Stimulated activated CD8-positive, alpha-beta memory T cell treated with anti-CD3 and anti-CD28 coated beads, Interleukin-4, amount 100 ng/mL, for 1 hour (primary cell): Measurements from ENCODE around the gene NPHP1.
"Not testable (repeated sequence)": the region's sequence is repeated elsewhere in the genome, so short reads cannot be mapped to it uniquely, and the experiment has no call there.

Experiments used
- DNase-seq, 2 donors: peaks; one replicate each; pipeline ENCODE4 v3.0.0-alpha.2; 2020; ENCODE audit warnings: low read depth in 2 of 2, low spot score in 1 of 2

NPHP1 gene

DNA sequence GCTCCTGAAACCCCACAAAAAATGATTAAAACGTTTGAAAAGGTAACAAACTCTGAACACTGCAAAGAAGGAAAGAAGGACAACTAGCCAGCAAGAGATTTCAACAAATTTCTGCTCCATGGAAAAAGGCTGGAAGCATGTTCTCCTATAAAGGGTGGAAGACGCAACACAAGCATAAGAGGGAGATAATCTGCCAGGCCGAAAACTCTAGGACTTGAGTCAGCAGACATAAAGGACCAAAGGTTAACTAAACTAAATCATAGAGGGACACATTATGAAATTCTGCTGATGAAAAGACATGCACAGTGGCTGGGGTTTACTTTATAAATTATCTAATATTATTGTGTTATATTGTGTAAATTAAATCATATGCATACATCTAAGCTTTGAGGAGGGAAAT is 6.8 kb downstream of the NPHP1 start:
- no peak for DNase-seq

DNA sequence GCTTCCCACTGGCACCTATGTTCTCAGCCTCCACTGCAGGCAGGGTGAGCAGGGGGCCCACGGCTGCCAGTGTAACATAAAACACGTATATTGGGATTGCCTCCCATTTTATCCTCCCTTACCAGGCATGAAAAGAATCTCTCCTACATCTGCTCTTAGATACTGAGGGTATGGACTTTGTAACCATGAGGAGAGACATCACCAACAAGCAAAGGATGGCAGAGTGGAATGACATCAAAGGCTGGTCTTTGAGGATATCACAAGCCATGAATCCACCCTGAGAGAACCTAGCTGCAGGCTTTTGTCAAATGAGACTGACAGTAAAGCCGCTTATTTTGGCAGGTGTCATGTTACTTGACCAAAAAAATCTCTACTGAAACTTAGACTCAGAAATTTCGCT is 7.4 kb downstream of the NPHP1 start:
- no peak for DNase-seq

DNA sequence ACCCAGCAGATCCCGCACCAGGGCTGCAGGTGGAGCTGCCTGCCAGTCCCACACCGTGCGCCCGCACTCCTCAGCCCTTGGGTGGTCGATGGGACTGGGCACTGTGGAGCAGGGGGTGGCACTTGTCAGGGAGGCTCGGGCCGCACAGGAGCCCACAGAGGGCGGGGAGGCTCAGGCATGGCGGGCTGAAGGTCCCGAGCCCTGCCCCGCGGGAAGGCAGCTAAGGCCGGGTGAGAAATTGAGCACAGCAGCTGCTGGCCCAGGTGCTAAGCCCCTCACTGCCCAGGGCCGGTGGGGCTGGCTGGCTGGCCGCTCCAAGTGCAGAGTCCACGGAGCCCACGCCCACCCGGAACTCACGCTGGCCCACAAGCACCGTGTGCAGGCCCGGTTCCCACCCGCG is 14.6 kb downstream of the NPHP1 start:
- DNase-seq: not testable (repeated sequence)

- DNase-seq: no peak
Observed at GRCh38 chr2:110182449-110182848, 22.4 kb downstream of the NPHP1 start.

GRCh38 chr2:110180036-110180435 is 24.8 kb downstream of the NPHP1 start:
- DNase-seq: no peak

- no peak for DNase-seq
Observed at GRCh38 chr2:110173523-110173922, 31.3 kb downstream of the NPHP1 start.

DNA sequence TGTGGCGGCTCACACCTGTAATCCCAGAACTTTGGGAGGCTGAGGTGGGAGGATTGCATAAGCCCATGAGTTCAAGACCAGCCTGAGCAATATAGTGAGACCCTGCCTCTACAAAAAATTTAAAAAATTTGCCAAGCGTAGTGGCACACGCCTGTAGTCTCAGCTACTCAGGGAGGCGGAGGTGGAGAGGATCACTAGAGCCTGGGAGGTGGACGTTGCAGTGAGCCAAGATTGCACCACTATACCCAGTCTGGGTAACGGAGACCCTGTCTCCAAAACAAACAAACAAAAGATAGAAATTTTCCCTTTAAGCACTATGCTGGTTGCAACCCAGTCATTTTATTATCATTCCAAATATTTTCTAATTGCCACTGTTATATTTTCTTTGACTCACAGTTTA is 32.3 kb downstream of the NPHP1 start:
- no peak for DNase-seq

GRCh38 chr2:110170102-110170501 is 34.7 kb downstream of the NPHP1 start:
- no peak for DNase-seq

DNA sequence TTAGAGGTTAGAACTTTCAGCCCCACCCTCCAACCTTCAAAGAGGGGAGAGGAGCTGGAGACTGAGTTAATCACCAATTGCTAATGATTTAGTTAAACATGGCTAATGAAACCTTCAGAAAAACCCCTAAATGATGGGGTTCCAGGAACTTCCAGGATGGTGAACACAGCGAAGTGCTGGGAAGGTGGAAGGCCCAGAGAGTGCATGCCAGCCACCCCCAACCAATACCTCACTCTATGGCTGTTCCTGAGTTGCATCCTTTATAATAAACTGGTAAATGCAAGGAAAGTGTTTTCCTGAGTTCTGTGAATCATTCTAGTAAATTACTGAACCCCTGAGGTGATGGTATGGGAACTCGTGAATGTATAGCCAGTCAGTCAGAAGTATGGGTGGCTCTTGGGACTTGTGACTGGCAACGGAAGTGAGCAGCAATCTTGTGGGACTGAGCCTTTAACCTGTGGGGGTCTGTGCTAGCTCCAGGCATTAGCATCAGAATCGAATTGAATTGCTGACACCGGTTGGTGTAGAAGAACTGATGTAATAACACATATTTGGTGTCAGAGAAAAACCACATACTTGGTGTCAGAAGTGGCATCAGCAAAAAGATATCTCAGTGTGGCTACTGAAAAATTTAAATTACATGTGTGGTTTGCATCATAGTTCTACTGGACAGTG is 37.4 kb downstream of the NPHP1 start:
- no peak for DNase-seq

- DNase-seq: no peak
Observed at GRCh38 chr2:110166266-110166665, 38.5 kb downstream of the NPHP1 start.

GRCh38 chr2:110157153-110157793 is 47.5 kb downstream of the NPHP1 start:
- no peak for DNase-seq

DNA sequence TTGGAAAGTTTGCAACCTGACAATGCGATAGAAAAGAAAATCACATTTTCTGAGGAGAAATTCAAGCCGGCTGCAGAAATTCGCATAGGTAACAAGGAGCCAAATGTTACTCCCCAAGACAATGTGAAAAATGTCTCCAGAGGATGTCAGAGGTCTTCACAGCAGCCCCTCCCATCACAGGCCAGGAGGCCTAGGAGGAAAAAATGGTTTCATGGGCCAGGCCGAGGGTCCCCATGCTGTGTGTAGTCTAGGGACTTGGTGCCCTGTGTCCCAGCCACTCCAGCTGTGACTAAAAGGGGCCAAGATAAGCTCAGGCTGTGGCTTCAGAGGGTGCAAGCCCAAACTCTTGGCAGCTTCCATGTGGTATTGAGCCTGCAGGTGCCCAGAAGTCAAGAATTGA is 50.0 kb downstream of the NPHP1 start:
- DNase-seq: not testable (repeated sequence)

- not testable (repeated sequence) for DNase-seq
Observed at GRCh38 chr2:110154188-110154587, 50.6 kb downstream of the NPHP1 start.

- no peak for DNase-seq
Observed at GRCh38 chr2:110153416-110153815, 51.4 kb downstream of the NPHP1 start.

GRCh38 chr2:110152943-110153342 is 51.9 kb downstream of the NPHP1 start:
- no peak for DNase-seq

- DNase-seq: no peak
Observed at GRCh38 chr2:110149330-110150220, 55.2 kb downstream of the NPHP1 start.

DNA sequence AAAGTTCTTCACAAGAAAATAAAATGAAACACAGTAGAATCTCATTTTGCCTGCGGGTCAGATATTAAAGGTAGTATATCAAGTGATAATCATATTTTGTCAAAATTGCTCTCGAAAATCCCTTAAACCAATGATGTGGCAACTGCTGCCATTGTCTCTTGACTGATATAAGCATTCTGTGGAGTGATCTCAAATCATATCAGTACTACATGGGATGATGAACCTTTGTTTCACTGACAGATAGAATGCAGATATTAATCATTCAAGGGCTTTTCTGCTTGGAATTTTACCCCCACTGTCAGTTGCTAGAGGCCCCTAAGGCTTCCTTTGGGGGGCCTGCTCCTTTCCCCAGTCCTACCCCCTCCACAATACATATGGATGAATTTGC is 57.9 kb downstream of the NPHP1 start:
- DNase-seq: no peak

DNA sequence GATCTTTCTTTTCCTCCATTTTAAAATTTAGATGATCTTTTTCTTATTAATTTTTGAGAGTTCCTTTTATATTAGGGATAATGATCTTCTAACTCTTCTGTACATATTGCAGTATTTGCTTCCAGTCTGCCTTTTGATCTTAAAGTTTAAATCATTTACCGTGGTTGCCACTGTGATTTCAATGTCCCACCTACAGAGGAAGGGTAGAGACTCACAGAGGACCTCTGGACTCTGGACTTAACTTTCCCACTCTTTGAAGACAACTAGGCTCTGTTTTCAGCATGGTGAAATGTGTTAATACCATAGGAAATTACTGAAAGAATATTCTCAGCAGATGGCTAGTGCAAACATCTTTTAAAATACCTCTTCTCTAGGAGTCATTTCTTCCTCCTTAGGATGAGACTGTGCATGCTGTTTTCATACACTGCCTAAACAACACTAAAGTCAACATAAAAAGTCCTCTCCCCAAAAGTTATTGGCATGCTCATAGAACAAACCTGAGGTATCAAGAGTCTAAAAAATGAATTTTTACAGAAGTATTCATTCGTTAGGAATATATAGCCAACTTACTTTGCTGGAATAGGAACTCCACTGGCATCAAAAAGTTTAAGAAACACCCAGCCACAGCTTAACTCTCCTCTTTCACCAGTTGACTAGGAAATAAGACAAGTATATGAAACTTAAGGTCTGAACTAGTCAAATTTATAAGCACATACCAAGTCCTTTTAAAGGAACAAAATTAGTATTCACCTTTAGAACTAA is 58.4 kb downstream of the NPHP1 start:
- DNase-seq: no peak

DNA sequence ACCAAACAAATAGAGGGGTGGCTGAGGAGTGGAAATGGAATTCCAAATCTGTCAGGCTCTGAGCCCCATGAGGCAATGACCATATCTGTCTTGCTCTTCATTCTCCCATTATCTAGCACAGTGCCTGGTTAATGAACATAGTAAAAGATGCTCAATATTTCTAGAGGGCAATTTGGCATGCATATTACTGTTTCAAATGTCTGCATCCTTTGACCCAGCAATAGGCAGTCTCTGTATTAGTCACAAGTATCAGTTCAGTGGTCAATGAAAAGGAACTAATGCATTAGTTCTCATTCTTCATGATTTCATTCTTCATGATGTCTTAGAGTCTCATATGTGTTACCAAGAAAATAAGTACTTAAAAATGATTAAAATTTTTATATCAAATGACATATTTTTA is 60.8 kb downstream of the NPHP1 start:
- no peak for DNase-seq

- no peak for DNase-seq
Observed at GRCh38 chr2:110140401-110140800, 64.4 kb downstream of the NPHP1 start.

DNA sequence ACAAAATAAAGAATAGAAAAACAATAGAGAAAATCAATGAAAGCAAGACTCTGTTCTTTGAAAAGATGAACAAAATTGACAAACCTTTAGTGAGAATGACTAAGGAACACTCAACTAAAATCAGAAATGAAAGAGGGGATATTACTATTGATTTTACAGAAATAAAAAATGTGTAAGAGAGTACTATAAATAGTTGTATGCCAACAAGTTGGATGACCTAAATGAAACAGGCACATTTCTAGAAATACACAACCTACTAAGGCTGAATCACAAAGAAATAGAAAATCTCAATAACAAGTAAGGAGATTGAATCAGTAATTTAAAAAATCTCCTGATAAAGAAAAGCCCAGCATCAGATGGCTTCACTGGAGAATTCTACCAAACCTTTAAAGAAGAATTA is 70.8 kb downstream of the NPHP1 start:
- no peak for DNase-seq
